Measurements from ENCODE around the gene RNASEH2A. TPM values are rescaled to one million over a fixed set of nuclear protein-coding genes. Genes with fewer than 3 reads are reported as not detected.

Gene RNASEH2A
- total and polyA plus RNA-seq, 2 of the 13 experiments (the other 11 are each of a cell fraction or from before 2014, with no cell fraction given) = 25.1 to 35.8 TPM

GRCh38 chr19:12757544-12758274 is 48.7 kb upstream of the RNASEH2A start (continued):
- TF ChIP-seq ZNF331 (CRISPR knock-in tag; IDR thresholded peaks at IDR 0.05) (peak; percentile 32; the same call in 1 of the 2 replicates), ZNF660 (CRISPR knock-in tag; IDR thresholded peaks at IDR 0.05; ENCODE audit: borderline replicate concordance, low read depth) (no peak), TEF (CRISPR knock-in tag; IDR thresholded peaks at IDR 0.05) (no peak), FOXA3 (CRISPR knock-in tag; IDR thresholded peaks at IDR 0.05) (peak; percentile 69; the same call in 1 of the 2 replicates), ZNF678 (CRISPR knock-in tag; IDR thresholded peaks at IDR 0.05) (no peak), NFAT5 (CRISPR knock-in tag; IDR thresholded peaks at IDR 0.05) (no peak), ZNF350 (CRISPR knock-in tag; IDR thresholded peaks at IDR 0.05; ENCODE audit: borderline replicate concordance, low read depth) (peak; percentile 58; the same call in 1 of the 2 replicates), ZC3H4 (CRISPR knock-in tag; IDR thresholded peaks at IDR 0.05; ENCODE audit: borderline replicate concordance) (no peak), HINFP (CRISPR knock-in tag; IDR thresholded peaks at IDR 0.05; ENCODE audit: low read depth) (no peak), FOXP4 (CRISPR knock-in tag; IDR thresholded peaks at IDR 0.05) (0 out of 2 replicates have a peak, but pooled peaks have one; percentile 8), ZNF724P (CRISPR knock-in tag; IDR thresholded peaks at IDR 0.05; ENCODE audit: borderline replicate concordance) (no peak), SUZ12 (IDR thresholded peaks at IDR 0.05; ENCODE audit: low read depth, low read length) (no peak), ZSCAN22 (CRISPR knock-in tag; IDR thresholded peaks at IDR 0.05) (0 out of 2 replicates have a peak, but pooled peaks have one; percentile 63), ZBTB26 (CRISPR knock-in tag; IDR thresholded peaks at IDR 0.05; ENCODE audit: borderline replicate concordance) (no peak), ZNF333 (CRISPR knock-in tag; IDR thresholded peaks at IDR 0.05; ENCODE audit: borderline replicate concordance) (no peak), ZNF17 (CRISPR knock-in tag; IDR thresholded peaks at IDR 0.05) (no peak), ISL2 (CRISPR knock-in tag; IDR thresholded peaks at IDR 0.05) (no peak), YY1 (IDR thresholded peaks at IDR 0.05; ENCODE audit: insufficient read depth, insufficient replicate concordance, low read depth, low read length) (peak; percentile 67)
